ENCODE data around the gene MMEL1.

The MMEL1 gene

GRCh38 chr1:2612591-2613365 is 20.0 kb downstream of the MMEL1 start:
- no peak for TF ChIP-seq CTCF (IDR thresholded peaks at IDR 0.05; ENCODE audit: low read depth, low read length, missing control alignments)
- Histone ChIP-seq H3K36me3 (replicated peaks) (no peaks in the 10 kb centered on the region), H3K4me3 (ENCODE audit: low read depth, low read length) (no peak overlapping the region), H3K27me3 (replicated peaks) (no peaks in the 10 kb centered on the region), H3K27ac (no peak overlapping the region)
- no peak for DNase-seq
- in situ Hi-C loops (cut with HindIII; ENCODE audit: low pct_ligation_motif_present, low sequenced_read_pairs): no loop called here

DNA sequence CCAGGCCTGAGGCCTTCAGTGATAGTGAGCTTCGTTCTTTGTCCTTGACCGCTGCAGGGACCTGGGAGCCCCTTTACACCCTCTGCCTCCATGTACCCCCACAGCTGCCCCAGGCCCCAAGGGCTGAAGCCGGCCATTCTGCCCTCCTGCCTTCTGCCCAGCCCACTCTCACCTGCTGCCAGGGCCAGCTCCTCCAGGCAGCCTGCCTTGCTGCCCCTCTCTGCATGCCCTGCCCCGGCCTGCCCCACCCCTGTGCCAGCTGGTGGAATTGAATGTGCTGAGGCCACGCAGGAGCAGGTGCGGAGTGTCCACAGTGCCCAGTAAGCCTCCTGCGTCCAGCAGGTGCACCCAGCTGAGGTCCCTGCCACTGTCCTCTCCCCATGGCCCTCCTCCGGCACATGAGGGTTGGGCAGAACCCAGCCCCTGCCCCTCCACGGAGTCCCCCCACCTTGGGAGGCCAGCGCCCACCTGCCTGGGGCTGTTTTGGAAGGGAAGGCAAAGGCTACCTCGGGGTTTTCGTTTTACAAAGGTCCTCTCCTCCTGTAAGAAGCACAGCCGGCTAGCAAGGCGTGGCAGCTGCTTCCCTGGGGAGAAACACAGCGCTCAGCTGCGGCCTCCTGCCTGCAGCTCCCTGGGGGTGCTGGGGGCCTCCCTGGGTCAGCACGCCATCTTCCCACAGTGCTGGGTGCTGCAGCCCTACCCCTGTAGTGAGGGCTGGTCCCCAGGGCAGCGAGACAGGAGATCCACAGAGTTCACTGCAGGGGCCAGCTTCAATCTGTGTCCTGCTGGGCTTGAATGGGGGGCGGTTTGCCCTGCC is 21.0 kb downstream of the MMEL1 start:
- Histone ChIP-seq H3K27me3 (replicated peaks) (no peaks in the 10 kb centered on the region), H3K27ac (no peak overlapping the region), H3K4me3 (ENCODE audit: low read depth, low read length) (no peak overlapping the region), H3K36me3 (replicated peaks) (no peaks in the 10 kb centered on the region)
- in situ Hi-C loops (cut with HindIII; ENCODE audit: low pct_ligation_motif_present, low sequenced_read_pairs): no loop called here
- DNase-seq: no peak
- TF ChIP-seq CTCF (IDR thresholded peaks at IDR 0.05; ENCODE audit: low read depth, low read length, missing control alignments): no peak

GRCh38 chr1:2611031-2611501 is 21.8 kb downstream of the MMEL1 start:
- Histone ChIP-seq H3K27ac (no peak overlapping the region), H3K27me3 (replicated peaks) (no peaks in the 10 kb centered on the region), H3K36me3 (replicated peaks) (no peaks in the 10 kb centered on the region), H3K4me3 (ENCODE audit: low read depth, low read length) (no peak overlapping the region)
- in situ Hi-C loops (cut with HindIII; ENCODE audit: low pct_ligation_motif_present, low sequenced_read_pairs): no loop called here
- TF ChIP-seq CTCF (IDR thresholded peaks at IDR 0.05; ENCODE audit: low read depth, low read length, missing control alignments): no peak
- DNase-seq: no peak

- H3K27me3 ChIP-seq (replicated peaks): no peaks in the 10 kb centered on the region
- no peak for TF ChIP-seq CTCF (IDR thresholded peaks at IDR 0.05; ENCODE audit: low read depth, low read length, missing control alignments)
- H3K36me3 ChIP-seq (replicated peaks): no peaks in the 10 kb centered on the region
- H3K27ac ChIP-seq: no peak overlapping the region
- in situ Hi-C loops (cut with HindIII; ENCODE audit: low pct_ligation_motif_present, low sequenced_read_pairs): no loop called here
- H3K4me3 ChIP-seq (ENCODE audit: low read depth, low read length): no peak overlapping the region
- DNase-seq: no peak
These were observed 22.5 kb downstream of the MMEL1 start for GRCh38 chr1:2610036-2610959.

GRCh38 chr1:2609319-2610035 is 23.3 kb downstream of the MMEL1 start:
- Histone ChIP-seq H3K4me3 (ENCODE audit: low read depth, low read length) (no peak overlapping the region), H3K36me3 (replicated peaks) (no peaks in the 10 kb centered on the region), H3K27me3 (replicated peaks) (no peaks in the 10 kb centered on the region), H3K27ac (no peak overlapping the region)
- DNase-seq: no peak
- TF ChIP-seq CTCF (IDR thresholded peaks at IDR 0.05; ENCODE audit: low read depth, low read length, missing control alignments): no peak
- in situ Hi-C loops (cut with HindIII; ENCODE audit: low pct_ligation_motif_present, low sequenced_read_pairs): no loop called here

Measured in brain microvascular endothelial cell (primary cell).